ENCODE data around the gene NXPE1.

DNA sequence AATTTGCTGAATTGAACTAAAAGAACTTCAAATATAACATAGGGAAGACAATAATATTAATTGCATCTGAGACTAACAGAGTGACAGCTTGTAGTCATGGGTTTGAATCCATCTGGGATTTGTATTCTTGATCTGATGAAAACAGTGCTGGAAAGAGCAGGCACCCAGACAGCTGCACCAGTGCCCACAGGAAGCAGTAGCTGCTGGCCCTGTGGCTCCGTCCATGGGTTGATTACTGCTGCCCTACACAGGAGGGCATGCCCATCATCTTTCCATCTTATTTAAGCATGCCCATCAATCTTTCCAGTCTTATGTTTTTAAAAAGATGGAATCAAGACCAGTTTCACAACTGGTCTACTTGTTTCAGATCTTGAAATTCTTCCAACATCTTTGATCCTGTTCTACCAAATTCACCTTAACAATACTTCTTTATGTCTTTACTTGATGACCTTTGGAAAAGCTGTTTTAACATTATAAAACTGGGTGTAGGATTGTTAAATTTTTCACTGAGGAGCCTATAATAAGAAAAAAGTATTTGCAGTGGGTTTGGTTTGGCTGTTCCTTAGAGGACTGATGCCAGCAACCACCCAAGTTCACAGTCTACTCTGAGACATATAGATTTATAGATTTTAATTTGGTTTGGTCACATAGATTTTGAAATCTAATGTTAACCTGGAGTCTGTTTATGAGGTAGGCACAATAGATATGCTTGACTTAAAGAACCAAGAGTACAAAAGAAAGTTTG lies 36.7 kb upstream of the NXPE1 start:
- TF ChIP-seq CTCF (IDR thresholded peaks at IDR 0.05) (no peak), POLR2A (IDR thresholded peaks at IDR 0.05) (no peak)

Data from right lobe of liver (tissue), 4 donors.